HG02981 (cell line): ENCODE measurements around the gene CCDC12.
"Not testable (repeated sequence)": the region's sequence is repeated elsewhere in the genome, so short reads cannot be mapped to it uniquely, and the experiment has no call there.

Experiments used
- ATAC-seq: cut with Tn5 transposase; IDR thresholded peaks from one replicate; pipeline ENCODE4 v1.9.1; 2021; ENCODE audit warnings: mild to moderate bottlenecking, moderate library complexity; ENCODE audit not compliant: unreplicated experiment

CCDC12 gene

GRCh38 chr3:46926039-46926438 lies 50.5 kb downstream of the CCDC12 start:
- ATAC-seq = no peak

DNA sequence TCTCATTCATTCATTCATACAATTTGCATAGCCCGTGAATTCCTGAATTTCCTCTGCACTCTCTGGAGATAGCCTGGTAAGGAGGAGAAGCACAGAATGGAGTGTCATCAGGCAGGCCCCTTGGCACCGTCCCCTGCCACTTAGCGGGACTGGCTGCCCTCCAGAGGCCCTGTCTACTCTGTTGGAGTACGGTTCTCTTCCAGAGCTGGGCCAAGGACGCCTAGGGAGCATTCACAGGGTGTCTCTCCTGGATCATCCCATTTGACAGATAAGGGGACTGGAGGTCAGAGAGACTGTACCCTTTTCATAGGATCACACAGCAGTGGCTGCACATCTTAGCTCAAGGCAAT lies 51.0 kb downstream of the CCDC12 start:
- ATAC-seq = no peak

DNA sequence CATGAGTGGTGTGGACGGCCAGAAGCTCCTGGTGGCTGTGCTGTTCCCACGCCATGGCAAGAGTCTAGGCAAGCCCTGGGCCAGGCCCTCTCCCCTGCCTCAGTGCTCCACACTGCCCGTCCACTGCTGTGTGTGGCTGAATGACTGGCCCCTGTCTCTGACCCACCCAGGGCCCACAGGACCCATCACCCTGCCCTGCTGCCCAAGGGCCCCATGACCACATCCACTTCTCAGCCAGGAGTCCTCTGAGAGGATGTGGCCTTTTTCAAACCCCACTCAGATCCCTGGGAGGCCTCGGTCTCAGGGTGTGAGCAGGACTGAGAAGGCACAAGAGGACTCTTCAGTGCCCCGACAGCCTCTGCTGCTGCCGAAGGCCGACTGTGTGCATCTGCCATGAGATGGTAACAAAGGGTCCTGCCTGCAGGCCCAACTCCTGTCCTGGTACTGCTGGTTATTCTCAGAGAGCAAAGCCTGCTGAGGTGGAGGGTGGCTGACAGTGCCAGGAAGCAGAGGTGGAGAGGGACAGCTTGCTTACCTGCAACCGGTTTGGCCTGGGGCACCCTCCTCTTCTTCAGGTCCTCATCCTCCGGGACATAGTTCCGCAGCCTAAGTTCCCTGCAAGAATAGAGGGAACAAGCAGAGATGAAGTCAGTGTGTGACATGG lies 51.5 kb downstream of the CCDC12 start:
- ATAC-seq = no peak

GRCh38 chr3:46923559-46924350 lies 52.8 kb downstream of the CCDC12 start:
- no peak for ATAC-seq

DNA sequence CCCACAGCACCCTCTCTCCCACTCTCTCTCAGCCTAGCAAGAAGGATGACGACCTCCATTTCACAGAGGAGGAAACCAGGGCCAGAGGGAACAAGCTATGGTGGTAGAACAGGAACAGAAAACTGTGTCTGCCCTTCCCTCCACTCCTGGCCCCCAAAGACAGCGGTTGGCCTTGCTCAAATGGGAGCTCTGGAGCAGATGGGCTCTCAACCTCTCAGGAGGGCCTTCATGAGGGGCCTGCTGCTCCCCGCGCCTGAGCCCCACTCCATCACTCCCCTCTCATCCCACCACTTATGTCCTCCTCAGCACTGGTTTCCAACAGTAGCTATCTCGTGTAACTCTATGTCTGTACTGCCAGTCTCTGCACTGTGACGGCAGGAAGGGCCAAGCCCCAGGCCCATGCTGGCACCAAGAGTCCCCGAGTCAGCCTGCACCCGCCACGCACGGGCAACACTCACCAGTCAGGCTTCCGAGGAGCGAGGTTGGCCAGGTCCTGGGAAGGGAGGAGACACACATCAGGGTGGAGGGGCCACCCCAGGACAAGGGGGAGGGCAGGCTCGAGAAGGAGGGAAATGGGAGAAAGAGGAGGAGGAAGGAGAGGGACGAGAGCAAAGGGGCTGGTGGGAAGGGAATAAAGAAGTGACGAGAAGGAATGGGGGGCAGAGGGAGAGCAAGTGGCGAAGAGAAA lies 53.5 kb downstream of the CCDC12 start:
- no peak for ATAC-seq

GRCh38 chr3:46922426-46922825 lies 54.1 kb downstream of the CCDC12 start:
- no peak for ATAC-seq

GRCh38 chr3:46921871-46922271 lies 54.7 kb downstream of the CCDC12 start:
- ATAC-seq = no peak

- no peak for ATAC-seq
Measured at GRCh38 chr3:46921041-46921440, 55.5 kb downstream of the CCDC12 start.

DNA sequence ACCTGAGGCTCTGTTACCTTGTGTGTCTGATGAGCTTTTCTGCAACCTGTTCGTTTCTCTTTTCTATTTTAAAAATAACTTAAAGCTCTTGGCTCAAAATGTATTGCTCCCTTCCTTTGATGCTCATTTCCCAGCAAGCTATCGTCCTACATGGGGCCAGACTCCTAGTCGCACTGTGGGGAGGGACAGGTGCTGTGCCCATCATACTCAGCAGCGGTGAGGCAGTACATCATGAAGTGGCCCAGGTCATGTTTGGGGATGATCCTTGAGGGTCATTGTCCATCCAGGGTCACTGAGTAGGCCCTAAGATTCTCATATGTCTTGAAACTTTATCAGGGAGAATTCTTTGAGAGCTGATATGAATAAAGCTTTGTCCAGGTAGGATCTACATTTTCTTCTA lies 57.9 kb downstream of the CCDC12 start:
- no peak for ATAC-seq

DNA sequence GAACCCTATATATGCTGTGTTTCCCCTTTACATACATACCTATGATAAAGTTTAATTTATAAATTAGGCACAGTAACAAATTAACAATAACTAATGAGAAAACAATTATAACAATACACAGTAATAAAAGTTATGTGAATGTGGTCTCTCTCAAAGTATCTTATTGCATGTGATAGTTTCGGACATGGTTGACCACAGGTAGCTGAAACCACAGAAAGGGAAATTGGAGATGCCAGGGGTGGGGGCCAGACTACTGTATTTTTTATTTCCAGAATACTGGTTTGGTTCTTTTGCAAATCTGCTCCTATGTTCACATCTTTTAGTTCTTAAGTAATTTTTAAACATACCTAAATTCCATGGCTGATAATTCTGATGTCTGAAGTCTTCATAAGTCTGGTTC lies 58.3 kb downstream of the CCDC12 start:
- ATAC-seq = no peak

- ATAC-seq = no peak
Measured at GRCh38 chr3:46917257-46917656, 59.3 kb downstream of the CCDC12 start.

- ATAC-seq = no peak
Measured at GRCh38 chr3:46916799-46917198, 59.7 kb downstream of the CCDC12 start.

DNA sequence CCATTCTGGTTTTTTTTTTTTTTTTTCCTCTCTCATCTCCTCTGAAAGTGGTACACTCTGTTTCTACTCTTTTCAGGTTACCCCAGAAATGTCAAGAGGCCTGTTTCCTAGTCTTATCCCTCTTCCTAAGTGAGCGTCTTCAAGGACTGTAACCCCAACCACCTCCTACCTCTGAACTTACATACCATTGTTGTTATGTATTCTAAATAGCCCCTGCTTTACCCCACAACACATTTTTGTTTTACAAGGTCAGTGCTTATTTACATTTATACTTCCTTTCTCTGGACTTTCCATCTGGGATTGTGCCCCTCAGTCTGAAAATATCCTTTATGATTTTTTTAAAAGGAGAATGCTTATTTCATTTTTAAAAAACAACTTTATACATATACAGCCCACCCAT lies 60.3 kb downstream of the CCDC12 start:
- no peak for ATAC-seq

DNA sequence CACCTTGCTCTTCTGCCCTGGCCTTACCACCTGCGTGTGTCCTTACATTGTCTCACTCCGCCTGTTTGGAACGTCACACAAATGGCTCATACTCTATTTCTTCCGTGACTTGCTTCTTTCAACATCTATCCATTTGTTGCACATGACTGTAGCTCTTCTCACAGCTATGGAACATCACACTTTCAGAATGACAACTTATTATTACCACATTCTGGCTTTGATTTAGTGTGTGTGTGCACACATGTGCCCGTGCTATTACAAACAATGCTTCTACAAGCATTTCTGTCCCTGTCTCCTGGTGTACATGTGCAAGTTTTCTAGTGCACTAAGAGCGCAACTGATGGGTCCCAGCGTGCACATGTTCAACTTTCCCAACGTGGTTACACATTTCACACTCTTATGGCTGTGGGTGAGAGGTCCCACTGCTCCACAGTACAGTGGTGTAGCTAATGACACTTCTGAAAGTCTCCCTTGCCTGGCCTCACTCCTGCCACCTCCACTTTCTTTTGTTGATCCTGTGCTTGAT lies 61.2 kb downstream of the CCDC12 start:
- no peak for ATAC-seq

- ATAC-seq = no peak
Measured at GRCh38 chr3:46914849-46915248, 61.7 kb downstream of the CCDC12 start.

DNA sequence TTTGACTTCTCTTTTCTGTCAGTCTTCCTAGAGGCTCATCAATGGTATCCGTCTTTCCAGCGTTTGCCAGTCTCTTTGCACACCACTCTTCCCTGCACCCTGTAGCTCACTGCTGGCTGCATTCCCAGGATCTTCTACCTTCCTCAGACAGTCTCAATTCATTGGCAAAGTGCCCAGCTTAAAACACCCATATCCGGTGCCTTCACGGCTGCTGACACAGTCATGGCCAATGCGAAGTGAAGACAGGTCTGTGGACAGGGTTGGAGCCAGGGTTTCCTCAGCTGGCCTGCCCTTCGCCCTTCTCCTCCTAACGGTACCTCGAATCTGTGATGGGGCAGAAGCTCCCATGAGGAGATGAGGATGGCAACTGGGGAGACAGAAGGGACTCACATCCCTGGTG lies 62.9 kb downstream of the CCDC12 start:
- no peak for ATAC-seq

DNA sequence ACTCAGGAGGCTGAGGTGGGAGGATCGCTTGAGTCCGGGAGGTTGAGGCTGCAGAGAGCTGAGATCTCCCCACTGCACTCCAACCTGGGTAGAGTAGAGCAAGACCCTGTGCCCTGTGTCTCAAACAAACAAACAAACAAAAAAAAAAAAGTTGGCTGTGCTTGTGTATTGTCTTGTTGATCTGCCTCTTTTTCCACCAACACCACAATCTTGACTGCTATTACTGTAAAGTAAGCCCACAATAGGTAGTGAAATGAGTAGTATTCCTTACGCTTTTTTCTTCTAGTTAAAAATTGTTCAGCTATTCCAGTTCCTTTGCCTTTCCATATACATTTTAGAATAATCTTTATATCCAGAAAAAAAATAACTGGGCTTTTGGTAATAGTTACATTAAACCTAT lies 63.6 kb downstream of the CCDC12 start:
- ATAC-seq = no peak

DNA sequence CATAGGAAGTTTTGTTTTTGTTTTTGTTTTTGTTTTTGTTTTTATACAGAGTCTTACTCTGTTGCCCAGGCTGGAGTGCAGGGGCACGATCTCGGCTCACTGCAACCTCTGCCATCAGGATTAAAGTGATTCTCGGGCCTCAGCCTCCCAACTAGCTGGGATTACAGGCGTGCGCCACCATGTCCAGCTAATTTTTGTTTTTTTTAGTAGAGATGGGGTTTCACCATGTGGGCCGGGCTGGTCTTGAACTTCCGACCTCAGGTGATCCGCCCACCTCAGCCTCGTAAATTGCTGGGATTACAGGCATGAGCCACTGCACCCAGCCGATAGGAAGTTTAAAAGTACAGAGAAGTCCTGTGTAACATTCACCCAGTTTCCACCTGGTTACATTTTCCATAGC lies 65.6 kb downstream of the CCDC12 start:
- not testable (repeated sequence) for ATAC-seq

DNA sequence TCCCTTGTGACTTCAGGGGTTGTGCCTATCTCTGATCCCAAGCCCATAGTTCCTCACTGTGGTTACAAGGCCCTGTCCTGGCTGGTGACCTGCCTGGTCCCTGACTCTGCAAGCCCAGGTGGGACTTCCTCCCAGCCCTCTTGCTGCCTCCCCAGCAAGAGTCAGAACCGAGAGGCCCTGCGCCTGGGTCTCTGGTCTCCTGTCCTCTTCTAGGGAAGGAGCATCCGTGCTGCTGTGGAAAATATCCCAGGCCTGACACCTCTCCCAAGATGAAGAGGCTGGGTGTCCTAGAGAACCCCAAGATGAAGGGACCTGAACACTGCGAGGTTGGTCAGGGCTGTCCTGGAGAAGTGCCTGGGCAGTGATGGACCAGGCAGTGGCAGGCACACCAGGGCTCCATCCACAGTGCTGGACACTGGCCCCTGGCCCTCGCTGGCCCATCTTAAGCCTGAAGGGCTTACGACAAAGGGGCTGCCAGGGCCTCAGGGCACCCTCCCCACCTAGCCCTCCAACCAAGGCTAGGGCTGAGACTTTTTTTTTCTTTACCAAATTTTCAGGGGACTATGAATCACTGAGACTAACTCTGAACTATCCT lies 66.3 kb downstream of the CCDC12 start:
- no peak for ATAC-seq

DNA sequence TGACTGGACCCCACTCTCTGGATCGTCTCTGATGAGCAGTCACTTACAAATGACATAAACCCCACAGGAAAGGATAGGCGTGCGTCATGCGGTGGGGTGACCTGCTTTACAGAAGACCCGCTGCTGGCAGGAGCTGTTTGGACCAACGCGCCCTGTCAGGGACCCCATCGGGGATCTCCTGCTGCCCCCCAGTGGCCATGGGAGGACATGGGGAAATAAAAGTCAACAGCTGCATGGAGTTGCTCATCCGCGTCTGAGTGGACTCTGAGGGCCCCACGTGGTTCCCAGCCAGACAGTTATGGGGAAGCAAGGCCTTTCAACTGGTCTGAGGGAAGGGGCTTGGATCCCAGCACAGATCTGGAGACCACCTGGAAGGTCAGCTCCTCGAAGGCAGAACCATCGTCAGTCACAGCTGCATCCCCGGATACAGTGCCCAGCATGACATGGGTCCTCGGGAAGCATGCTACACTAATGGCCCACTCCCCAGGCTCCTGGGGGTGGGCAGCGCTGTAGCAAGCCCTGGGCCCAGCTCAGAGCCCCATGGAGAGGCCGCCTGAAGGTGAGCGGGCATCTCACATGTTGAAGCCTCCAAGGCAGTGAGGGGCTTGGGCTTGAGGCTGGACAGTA lies 66.9 kb downstream of the CCDC12 start:
- ATAC-seq = peak; percentile 51

- ATAC-seq = peak; percentile 5
Measured at GRCh38 chr3:46908986-46909534, 67.5 kb downstream of the CCDC12 start.
